Measurements from ENCODE around the gene PRKN. TPM values are rescaled to one million over a fixed set of nuclear protein-coding genes. Genes with fewer than 3 reads are reported as not detected.

The PRKN gene
- total RNA-seq, 1 experiment from 2014 or later, result 0.46 TPM

GRCh38 chr6:162140251-162140852 lies 587.2 kb downstream of the PRKN start:
- Histone ChIP-seq H3K4me3 (ENCODE audit: low read depth in 2 of 2, low read length in 2 of 2) (no peak overlapping the region), H3K27ac (ENCODE audit: low read length) (no peak overlapping the region), H3K27me3 (ENCODE audit: control insufficient read depth, insufficient read depth, low read length) (no peaks in the 10 kb centered on the region), H3K9me3 (ENCODE audit: control insufficient read depth, insufficient read depth, low read depth, low read length) (no peaks in the 10 kb centered on the region), H3K4me1 (ENCODE audit: control insufficient read depth, insufficient read depth, low read length) (no peaks in the 10 kb centered on the region), H3K36me3 (ENCODE audit: control insufficient read depth, insufficient read depth, low read length) (no peaks in the 10 kb centered on the region)
- BruUV-seq (replicated peaks), result no TSS peak
- intact Hi-C loops (cut with micrococcal nuclease; ENCODE audit: unreplicated experiment) (no loop called here), in situ Hi-C loops (cut with HindIII; ENCODE audit: low pct_unique_long_range_greater_than_20kb, low sequenced_read_pairs) (no loop called here)
- ChIA-PET CTCF (no interaction called here), POLR2A (no interaction called here)
- ATAC-seq, result no peak
- no peak for TF ChIP-seq CTCF (IDR thresholded peaks at IDR 0.05)
- TF ChIP-seq POLR2AphosphoS5 (IDR thresholded peaks at IDR 0.05; ENCODE audit: low read depth, low read length), result no peak
- TF ChIP-seq SIN3A (IDR thresholded peaks at IDR 0.05; ENCODE audit: borderline replicate concordance, insufficient read depth, low read depth, low read length), result no peak
- TF ChIP-seq REST (IDR thresholded peaks at IDR 0.05; ENCODE audit: insufficient read depth in 1 of 2, low read depth in 2 of 2, low read length in 1 of 2), result no peak
- no peak for TF ChIP-seq TCF7L2 (IDR thresholded peaks at IDR 0.05; ENCODE audit: low read depth, low read length)
- DNase-seq (ENCODE audit: low read depth, low spot score), result no peak

- intact Hi-C loops (cut with micrococcal nuclease; ENCODE audit: unreplicated experiment) (no loop called here), in situ Hi-C loops (cut with HindIII; ENCODE audit: low pct_unique_long_range_greater_than_20kb, low sequenced_read_pairs) (no loop called here)
- Histone ChIP-seq H3K4me1 (ENCODE audit: control insufficient read depth, insufficient read depth, low read length) (no peaks in the 10 kb centered on the region), H3K9me3 (ENCODE audit: control insufficient read depth, insufficient read depth, low read depth, low read length) (no peaks in the 10 kb centered on the region; the same call in 1 of the 2 replicates), H3K27ac (ENCODE audit: low read length) (no peak overlapping the region), H3K27me3 (ENCODE audit: control insufficient read depth, insufficient read depth, low read length) (no peaks in the 10 kb centered on the region), H3K36me3 (ENCODE audit: control insufficient read depth, insufficient read depth, low read length) (no peaks in the 10 kb centered on the region), H3K4me3 (ENCODE audit: low read depth in 2 of 2, low read length in 2 of 2) (no peak overlapping the region)
- TF ChIP-seq REST (IDR thresholded peaks at IDR 0.05; ENCODE audit: insufficient read depth in 1 of 2, low read depth in 2 of 2, low read length in 1 of 2), result no peak
- TF ChIP-seq TCF7L2 (IDR thresholded peaks at IDR 0.05; ENCODE audit: low read depth, low read length), result no peak
- ATAC-seq (no peak), DNase-seq (ENCODE audit: low read depth, low spot score) (no peak)
- POLR2A ChIA-PET, result no interaction called here
- BruUV-seq (replicated peaks), result no TSS peak
- CTCF ChIA-PET, result no interaction called here
These were observed 601.9 kb downstream of the PRKN start for GRCh38 chr6:162125659-162126058.
